Parathyroid adenoma (tissue), 2 donors: ENCODE measurements around the gene ITGB3.

Experiments
- H2AFZ ChIP-seq: fragments of 300-600 bp; sonication (generic); one replicate; pipeline ENCODE4 v1.7.0; 2017; ENCODE audit warnings: antibody characterized with exemption, mild to moderate bottlenecking
- H3K27ac ChIP-seq: fragments of 300-600 bp; sonication (generic); one replicate; pipeline ENCODE4 v1.7.0; 2017
- H3K27me3 ChIP-seq: fragments of 300-600 bp; sonication (generic); one replicate; pipeline ENCODE4 v1.7.0; 2017; ENCODE audit warnings: low read length; ENCODE audit not compliant: control insufficient read depth, insufficient read depth
- H3K36me3 ChIP-seq: fragments of 300-600 bp; sonication (generic); one replicate; pipeline ENCODE4 v1.7.0; 2017; ENCODE audit warnings: low read length; ENCODE audit not compliant: control insufficient read depth, insufficient read depth
- H3K4me1 ChIP-seq: fragments of 300-600 bp; sonication (generic); one replicate; pipeline ENCODE4 v1.7.0; 2017; ENCODE audit warnings: control low read depth
- H3K4me2 ChIP-seq: fragments of 300-600 bp; sonication (generic); one replicate; pipeline ENCODE4 v1.7.0; 2017; ENCODE audit warnings: low read length
- H3K4me3 ChIP-seq: fragments of 300-600 bp; sonication (generic); one replicate; pipeline ENCODE4 v1.7.0; 2017; ENCODE audit warnings: low read depth, low read length
- H3K79me2 ChIP-seq: fragments of 300-600 bp; sonication (generic); one replicate; pipeline ENCODE4 v1.7.0; 2017; ENCODE audit warnings: control low read depth
- H3K9ac ChIP-seq: fragments of 300-600 bp; sonication (generic); one replicate; pipeline ENCODE4 v1.7.0; 2017; ENCODE audit warnings: mild to moderate bottlenecking
- H3K9me3 ChIP-seq: fragments of 300-600 bp; sonication (generic); one replicate; pipeline ENCODE4 v1.7.0; 2017; ENCODE audit warnings: low read length; ENCODE audit not compliant: control insufficient read depth
- CTCF ChIP-seq: fragments of 300-600 bp; sonication (generic); IDR thresholded peaks from one replicate; pipeline ENCODE4 v1.7.0; 2017; ENCODE audit warnings: antibody characterized with exemption, mild to moderate bottlenecking
- donor health status: primary hyperparathyroidism.

ITGB3 gene

GRCh38 chr17:47225911-47226688, 27.5 kb upstream of the ITGB3 start:
- H3K4me1 ChIP-seq: peaks cover 6% of the 10 kb centered on the region

GRCh38 chr17:47227862-47228261, 25.8 kb upstream of the ITGB3 start:
- H3K9me3 ChIP-seq: no peaks in the 10 kb centered on the region
- H3K4me2 ChIP-seq: no peak overlapping the region
- no peaks in the 10 kb centered on the region for H3K36me3 ChIP-seq
- H3K4me3 ChIP-seq: no peak overlapping the region
- H3K27ac ChIP-seq: no peak overlapping the region
- no peak overlapping the region for H3K9ac ChIP-seq
- TF ChIP-seq CTCF: no peak
- no peaks in the 10 kb centered on the region for H3K27me3 ChIP-seq
- H2AFZ ChIP-seq: no peak overlapping the region
- H3K79me2 ChIP-seq: no peaks in the 10 kb centered on the region
- peaks cover 10% of the 10 kb centered on the region for H3K4me1 ChIP-seq

More at GRCh38 chr17:47225911-47226688, 27.5 kb upstream of the ITGB3 start:
- Histone ChIP-seq H3K27ac (peak overlapping the region; percentile 67), H3K4me3 (no peak overlapping the region), H3K27me3 (no peaks in the 10 kb centered on the region), H3K79me2 (no peaks in the 10 kb centered on the region), H3K36me3 (no peaks in the 10 kb centered on the region), H3K9me3 (no peaks in the 10 kb centered on the region), H2AFZ (no peak overlapping the region), H3K4me2 (no peak overlapping the region), H3K9ac (no peak overlapping the region)
- TF ChIP-seq CTCF: no peak

- peaks cover 13% of the 10 kb centered on the region for H3K4me1 ChIP-seq
- peak overlapping the region; percentile 58 for H3K4me2 ChIP-seq
- H3K36me3 ChIP-seq: no peaks in the 10 kb centered on the region
- H3K9me3 ChIP-seq: no peaks in the 10 kb centered on the region
- peak overlapping the region; percentile 35 for H3K4me3 ChIP-seq
- H3K79me2 ChIP-seq: no peaks in the 10 kb centered on the region
- no peaks in the 10 kb centered on the region for H3K27me3 ChIP-seq
- peak overlapping the region; percentile 86 for H2AFZ ChIP-seq
- TF ChIP-seq CTCF: peak; percentile 100
- H3K9ac ChIP-seq: no peak overlapping the region
- no peak overlapping the region for H3K27ac ChIP-seq
Measured at GRCh38 chr17:47229535-47230443, 23.8 kb upstream of the ITGB3 start.

- no peaks in the 10 kb centered on the region for H3K79me2 ChIP-seq
- H2AFZ ChIP-seq: no peak overlapping the region
- no peaks in the 10 kb centered on the region for H3K9me3 ChIP-seq
- no peak overlapping the region for H3K4me2 ChIP-seq
- H3K4me1 ChIP-seq: peaks cover 13% of the 10 kb centered on the region
- H3K27me3 ChIP-seq: no peaks in the 10 kb centered on the region
- H3K36me3 ChIP-seq: no peaks in the 10 kb centered on the region
- no peak overlapping the region for H3K9ac ChIP-seq
- H3K27ac ChIP-seq: no peak overlapping the region
- no peak overlapping the region for H3K4me3 ChIP-seq
- no peak for TF ChIP-seq CTCF
Measured at GRCh38 chr17:47230864-47231263, 22.8 kb upstream of the ITGB3 start.
